ENCODE results near the gene ZNF740.
"Not testable (repeated sequence)": the region's sequence is repeated elsewhere in the genome, so short reads cannot be mapped to it uniquely, and the experiment has no call there.

Gene ZNF740

GRCh38 chr12:53160000-53160399 lies 20.5 kb upstream of the ZNF740 start:
- WGBS (ENCODE audit: insufficient coverage, insufficient read length) = no CpG with 5 or more reads among the region's 16 CpGs
- H3K9me3 ChIP-seq (ENCODE audit: control insufficient read depth, insufficient read depth, low read length) = no peaks in the 10 kb centered on the region
- no peak overlapping the region for H3K4me3 ChIP-seq (ENCODE audit: low read length)
- no peak overlapping the region for H3K27ac ChIP-seq (ENCODE audit: low read length)
- peaks cover 1% of the 10 kb centered on the region; the same call in 1 of the 2 replicates for H3K4me1 ChIP-seq (ENCODE audit: control insufficient read depth, insufficient read depth, low read length)
- no peaks in the 10 kb centered on the region for H3K36me3 ChIP-seq (ENCODE audit: control insufficient read depth, insufficient read depth, low read length)
- no peaks in the 10 kb centered on the region; the same call in 1 of the 2 replicates for H3K27me3 ChIP-seq (ENCODE audit: control insufficient read depth, insufficient read depth, low read length)
- DNase-seq (ENCODE audit: low read depth, low spot score) = no peak

DNA sequence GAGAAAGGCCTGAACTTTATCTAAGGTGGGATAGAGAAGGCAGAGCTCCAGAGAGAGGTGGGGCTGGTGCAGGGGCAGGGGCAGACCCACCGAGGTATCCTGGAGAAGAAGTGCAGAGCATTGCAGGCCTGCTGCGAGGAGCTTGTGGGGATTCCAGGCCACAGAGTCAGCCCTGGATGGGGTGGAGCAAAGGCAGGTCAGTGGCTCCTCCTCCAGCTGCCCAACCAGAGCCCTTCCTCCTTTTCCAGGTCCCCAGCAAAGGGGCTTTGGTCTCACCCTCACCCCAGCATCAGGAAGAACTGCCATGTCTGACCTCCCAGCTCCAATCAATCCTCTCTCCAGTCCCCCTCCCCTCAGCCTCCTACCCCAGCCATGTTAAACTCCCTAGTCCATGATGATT lies 19.8 kb upstream of the ZNF740 start:
- no peaks in the 10 kb centered on the region for H3K9me3 ChIP-seq (ENCODE audit: control insufficient read depth, insufficient read depth, low read length)
- no peaks in the 10 kb centered on the region for H3K36me3 ChIP-seq (ENCODE audit: control insufficient read depth, insufficient read depth, low read length)
- H3K4me3 ChIP-seq (ENCODE audit: low read length) = no peak overlapping the region
- H3K4me1 ChIP-seq (ENCODE audit: control insufficient read depth, insufficient read depth, low read length) = peaks cover 1% of the 10 kb centered on the region; the same call in 1 of the 2 replicates
- H3K27ac ChIP-seq (ENCODE audit: low read length) = no peak overlapping the region
- no peaks in the 10 kb centered on the region; the same call in 1 of the 2 replicates for H3K27me3 ChIP-seq (ENCODE audit: control insufficient read depth, insufficient read depth, low read length)
- no CpG with 5 or more reads among the region's 2 CpGs for WGBS (ENCODE audit: insufficient coverage, insufficient read length)
- DNase-seq (ENCODE audit: low read depth, low spot score) = no peak

DNA sequence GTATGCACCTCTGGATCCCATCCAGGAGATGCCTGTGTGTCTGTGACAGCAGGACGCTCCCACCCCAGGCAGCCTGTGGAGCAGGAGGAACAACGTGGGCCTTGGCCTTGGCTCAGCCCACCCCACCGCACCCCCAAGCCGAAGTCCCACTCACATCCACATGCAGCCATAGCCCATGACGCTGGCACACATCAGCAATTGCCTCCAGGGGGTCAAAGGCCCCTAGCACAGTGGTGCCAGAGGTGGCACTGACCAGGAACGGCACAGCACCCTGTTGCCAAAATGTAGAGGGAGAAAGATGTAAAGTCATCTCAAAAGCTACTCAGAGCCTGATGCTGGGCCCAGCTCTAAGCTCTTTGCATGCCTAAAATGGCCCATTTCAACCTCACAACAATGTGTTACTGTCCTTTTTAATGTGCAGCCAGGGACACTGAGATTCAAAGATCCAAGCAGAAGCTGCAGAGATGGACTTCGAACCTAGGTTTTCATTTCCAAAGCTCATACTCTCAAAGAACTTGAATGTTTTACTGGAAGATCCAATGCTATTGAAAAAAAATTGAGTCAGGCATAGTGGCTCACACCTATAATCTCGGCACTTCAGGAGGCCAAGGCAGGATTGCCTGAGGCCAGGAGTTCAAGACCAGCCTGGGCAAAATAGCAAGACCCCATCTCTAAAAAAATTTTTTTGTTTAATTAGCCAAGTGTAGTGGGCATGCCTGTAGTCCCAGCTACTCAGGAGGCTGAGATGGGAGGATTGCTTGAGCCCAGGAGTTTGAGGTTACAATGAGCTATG lies 19.2 kb upstream of the ZNF740 start:
- H3K27me3 ChIP-seq (ENCODE audit: control insufficient read depth, insufficient read depth, low read length) = no peaks in the 10 kb centered on the region; the same call in 1 of the 2 replicates
- peaks cover 1% of the 10 kb centered on the region; the same call in 1 of the 2 replicates for H3K4me1 ChIP-seq (ENCODE audit: control insufficient read depth, insufficient read depth, low read length)
- no peaks in the 10 kb centered on the region for H3K36me3 ChIP-seq (ENCODE audit: control insufficient read depth, insufficient read depth, low read length)
- no peak overlapping the region for H3K27ac ChIP-seq (ENCODE audit: low read length)
- WGBS (ENCODE audit: insufficient coverage, insufficient read length) = no CpG with 5 or more reads among the region's 8 CpGs
- no peak overlapping the region for H3K4me3 ChIP-seq (ENCODE audit: low read length)
- DNase-seq (ENCODE audit: low read depth, low spot score) = no peak
- no peaks in the 10 kb centered on the region for H3K9me3 ChIP-seq (ENCODE audit: control insufficient read depth, insufficient read depth, low read length)

DNA sequence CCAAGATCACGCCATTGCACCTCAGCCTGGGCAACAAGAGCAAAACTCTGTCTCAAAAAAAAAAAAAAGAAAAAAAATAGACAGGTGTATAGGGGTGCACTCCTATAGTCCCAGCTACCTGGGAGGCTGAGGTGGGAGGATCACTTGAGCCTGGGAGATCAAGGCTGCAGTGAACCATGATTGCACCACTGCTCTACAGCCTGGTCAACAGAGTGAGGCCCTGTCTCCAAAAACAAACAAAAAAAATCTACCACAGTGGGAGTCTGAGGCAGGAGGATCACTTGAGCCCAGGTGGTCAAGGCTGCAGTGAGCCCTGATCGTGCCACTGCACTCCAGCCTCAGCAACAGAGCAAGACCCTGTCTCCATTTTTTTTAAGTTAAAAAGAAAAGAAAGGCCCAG lies 17.5 kb upstream of the ZNF740 start:
- not testable (repeated sequence) for DNase-seq (ENCODE audit: low read depth, low spot score); H3K4me3 ChIP-seq (ENCODE audit: low read length); H3K36me3 ChIP-seq (ENCODE audit: control insufficient read depth, insufficient read depth, low read length); H3K27ac ChIP-seq (ENCODE audit: low read length); H3K9me3 ChIP-seq (ENCODE audit: control insufficient read depth, insufficient read depth, low read length); H3K4me1 ChIP-seq (ENCODE audit: control insufficient read depth, insufficient read depth, low read length); H3K27me3 ChIP-seq (ENCODE audit: control insufficient read depth, insufficient read depth, low read length)
- no CpG with 5 or more reads among the region's 2 CpGs for WGBS (ENCODE audit: insufficient coverage, insufficient read length)

DNA sequence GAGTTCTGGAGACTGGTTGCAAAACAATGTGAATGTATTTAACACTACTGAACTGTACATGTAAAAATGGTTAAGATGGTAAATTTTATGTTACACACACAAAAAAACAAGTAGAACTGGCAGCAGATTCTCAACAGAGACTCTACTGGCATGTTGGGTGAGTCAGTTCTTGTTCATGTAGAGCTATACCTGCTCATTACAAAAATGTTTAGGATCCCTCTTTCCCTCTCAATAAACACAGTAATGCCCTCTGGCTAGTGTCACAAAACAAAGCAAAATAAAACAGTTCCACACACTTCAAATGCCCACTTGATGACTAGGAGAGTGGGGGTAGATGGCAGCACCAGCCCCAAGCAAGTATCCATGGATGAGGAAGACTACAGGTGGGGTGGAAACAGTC lies 13.7 kb upstream of the ZNF740 start:
- no peak overlapping the region for H3K4me3 ChIP-seq (ENCODE audit: low read length)
- H3K27me3 ChIP-seq (ENCODE audit: control insufficient read depth, insufficient read depth, low read length) = peaks cover 7% of the 10 kb centered on the region; the same call in 1 of the 2 replicates
- no peak overlapping the region for H3K27ac ChIP-seq (ENCODE audit: low read length)
- DNase-seq (ENCODE audit: low read depth, low spot score) = no peak
- H3K36me3 ChIP-seq (ENCODE audit: control insufficient read depth, insufficient read depth, low read length) = no peaks in the 10 kb centered on the region
- H3K4me1 ChIP-seq (ENCODE audit: control insufficient read depth, insufficient read depth, low read length) = no peaks in the 10 kb centered on the region
- no peaks in the 10 kb centered on the region for H3K9me3 ChIP-seq (ENCODE audit: control insufficient read depth, insufficient read depth, low read length)

GRCh38 chr12:53169644-53170043 lies 10.9 kb upstream of the ZNF740 start:
- DNase-seq (ENCODE audit: low read depth, low spot score) = no peak
- Histone ChIP-seq H3K9me3 (ENCODE audit: control insufficient read depth, insufficient read depth, low read length) (no peaks in the 10 kb centered on the region), H3K4me3 (ENCODE audit: low read length) (no peak overlapping the region), H3K27me3 (ENCODE audit: control insufficient read depth, insufficient read depth, low read length) (peaks cover 27% of the 10 kb centered on the region), H3K36me3 (ENCODE audit: control insufficient read depth, insufficient read depth, low read length) (no peaks in the 10 kb centered on the region), H3K27ac (ENCODE audit: low read length) (no peak overlapping the region), H3K4me1 (ENCODE audit: control insufficient read depth, insufficient read depth, low read length) (no peaks in the 10 kb centered on the region)
- no CpG with 5 or more reads among the region's 7 CpGs for WGBS (ENCODE audit: insufficient coverage, insufficient read length)

DNA sequence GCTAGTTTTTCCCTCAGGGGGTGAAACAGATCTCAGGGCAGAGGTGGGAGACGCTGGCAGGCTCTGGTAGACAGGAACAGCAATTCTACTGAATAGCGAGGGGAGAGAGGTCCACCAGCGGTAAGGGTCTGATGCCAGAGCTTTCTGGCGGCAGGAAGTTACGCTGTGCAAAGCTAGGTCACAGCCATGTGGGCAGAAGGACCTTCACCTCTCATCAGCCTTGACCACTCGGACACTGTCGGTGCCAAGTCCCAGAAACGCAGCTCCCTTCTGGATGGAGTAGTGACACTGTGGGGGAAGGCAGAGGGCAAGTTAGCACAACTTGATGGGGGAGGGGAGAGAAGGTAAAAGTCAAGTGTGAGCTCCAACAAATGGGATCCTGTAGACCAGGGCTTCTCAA lies 10.3 kb upstream of the ZNF740 start:
- no CpG with 5 or more reads among the region's 8 CpGs for WGBS (ENCODE audit: insufficient coverage, insufficient read length)
- H3K36me3 ChIP-seq (ENCODE audit: control insufficient read depth, insufficient read depth, low read length) = no peaks in the 10 kb centered on the region
- no peak for DNase-seq (ENCODE audit: low read depth, low spot score)
- no peak overlapping the region for H3K4me3 ChIP-seq (ENCODE audit: low read length)
- no peaks in the 10 kb centered on the region for H3K9me3 ChIP-seq (ENCODE audit: control insufficient read depth, insufficient read depth, low read length)
- peaks cover 30% of the 10 kb centered on the region for H3K27me3 ChIP-seq (ENCODE audit: control insufficient read depth, insufficient read depth, low read length)
- H3K27ac ChIP-seq (ENCODE audit: low read length) = no peak overlapping the region
- H3K4me1 ChIP-seq (ENCODE audit: control insufficient read depth, insufficient read depth, low read length) = no peaks in the 10 kb centered on the region

GRCh38 chr12:53170876-53171724 lies 9.4 kb upstream of the ZNF740 start:
- Histone ChIP-seq H3K4me3 (ENCODE audit: low read length) (no peak overlapping the region), H3K27ac (ENCODE audit: low read length) (no peak overlapping the region), H3K36me3 (ENCODE audit: control insufficient read depth, insufficient read depth, low read length) (no peaks in the 10 kb centered on the region), H3K27me3 (ENCODE audit: control insufficient read depth, insufficient read depth, low read length) (peaks cover 32% of the 10 kb centered on the region), H3K4me1 (ENCODE audit: control insufficient read depth, insufficient read depth, low read length) (no peaks in the 10 kb centered on the region), H3K9me3 (ENCODE audit: control insufficient read depth, insufficient read depth, low read length) (no peaks in the 10 kb centered on the region)
- WGBS (ENCODE audit: insufficient coverage, insufficient read length) = no CpG with 5 or more reads among the region's 14 CpGs
- no peak for DNase-seq (ENCODE audit: low read depth, low spot score)

DNA sequence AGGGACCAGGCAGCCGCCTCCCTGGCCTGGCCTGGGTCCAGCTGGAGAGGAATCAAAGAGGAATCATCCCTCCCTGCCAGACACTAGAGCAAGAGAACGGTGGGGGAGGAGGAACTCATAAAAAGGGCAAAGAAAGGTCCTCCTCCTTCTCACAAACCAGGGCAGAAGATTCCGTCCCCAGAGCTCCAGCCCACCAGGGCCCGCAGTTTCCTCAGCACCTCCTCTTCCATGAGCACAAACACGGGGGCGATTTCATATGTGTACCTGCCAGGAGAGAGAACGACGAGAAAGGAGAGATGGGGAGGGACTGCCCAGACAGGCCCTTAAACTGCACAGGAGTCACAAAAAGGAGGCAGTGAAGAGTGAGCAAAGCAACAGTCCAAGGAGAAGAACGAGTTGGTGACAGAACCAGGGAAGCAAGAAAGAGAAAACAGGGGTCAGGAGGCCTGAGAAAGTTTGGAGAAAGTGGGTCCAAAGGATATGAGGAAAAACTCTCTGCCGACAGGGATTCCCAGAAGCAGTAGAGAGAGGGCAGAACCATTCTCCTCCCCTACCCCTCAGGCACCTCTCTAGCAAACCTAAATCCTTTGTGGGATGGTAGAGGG lies 8.7 kb upstream of the ZNF740 start:
- Histone ChIP-seq H3K27ac (ENCODE audit: low read length) (no peak overlapping the region), H3K4me1 (ENCODE audit: control insufficient read depth, insufficient read depth, low read length) (no peaks in the 10 kb centered on the region), H3K4me3 (ENCODE audit: low read length) (no peak overlapping the region), H3K9me3 (ENCODE audit: control insufficient read depth, insufficient read depth, low read length) (no peaks in the 10 kb centered on the region), H3K27me3 (ENCODE audit: control insufficient read depth, insufficient read depth, low read length) (peaks cover 34% of the 10 kb centered on the region), H3K36me3 (ENCODE audit: control insufficient read depth, insufficient read depth, low read length) (no peaks in the 10 kb centered on the region)
- no peak for DNase-seq (ENCODE audit: low read depth, low spot score)
- WGBS (ENCODE audit: insufficient coverage, insufficient read length) = no CpG with 5 or more reads among the region's 10 CpGs

DNA sequence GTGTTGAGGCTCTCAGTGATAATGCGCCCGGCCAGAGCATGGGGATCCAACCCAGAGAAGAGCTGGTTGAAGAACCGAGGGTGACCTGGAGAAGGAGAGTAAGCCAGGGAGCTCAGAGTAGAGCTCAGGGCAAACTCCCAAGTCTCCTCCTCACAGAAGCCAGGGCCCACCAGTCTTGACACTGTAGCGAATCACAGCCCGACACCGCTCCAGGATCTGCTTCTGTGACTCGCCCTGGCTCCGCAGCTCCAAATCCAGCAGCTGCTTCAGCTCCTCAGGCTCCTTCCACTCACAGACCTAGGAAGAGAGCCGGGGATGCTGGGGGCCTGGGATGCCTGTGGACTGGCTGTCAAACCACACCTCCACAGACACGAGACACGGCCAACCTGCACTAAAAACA lies 8.2 kb upstream of the ZNF740 start:
- no CpG with 5 or more reads among the region's 11 CpGs for WGBS (ENCODE audit: insufficient coverage, insufficient read length)
- no peak overlapping the region for H3K27ac ChIP-seq (ENCODE audit: low read length)
- H3K9me3 ChIP-seq (ENCODE audit: control insufficient read depth, insufficient read depth, low read length) = no peaks in the 10 kb centered on the region
- no peaks in the 10 kb centered on the region for H3K36me3 ChIP-seq (ENCODE audit: control insufficient read depth, insufficient read depth, low read length)
- no peak for DNase-seq (ENCODE audit: low read depth, low spot score)
- H3K27me3 ChIP-seq (ENCODE audit: control insufficient read depth, insufficient read depth, low read length) = peaks cover 34% of the 10 kb centered on the region
- no peak overlapping the region for H3K4me3 ChIP-seq (ENCODE audit: low read length)
- H3K4me1 ChIP-seq (ENCODE audit: control insufficient read depth, insufficient read depth, low read length) = no peaks in the 10 kb centered on the region

All from iPS DF 6.9 (cell line).